Umbilical cord (tissue), 2 donors: ENCODE data around the gene SETMAR. TPM values are rescaled to one million over a fixed set of nuclear protein-coding genes. Genes with fewer than 3 reads are reported as not detected.
"Not testable (repeated sequence)": the region's sequence is repeated elsewhere in the genome, so short reads cannot be mapped to it uniquely, and the experiment has no call there.

Experiments
- DNase-seq: peaks from one replicate; pipeline ENCODE4 v3.0.0-alpha.2; 2015; ENCODE audit warnings: low spot score
- total RNA-seq: library from RNA; depleted of rRNA; stranded (reverse); fragments of >200 nt; gene quantifications from one replicate; pipeline ENCODE4 v1.2.3, GENCODE V29; 2014; ENCODE audit warnings: low replicate concordance; ENCODE audit not compliant: insufficient read depth

SETMAR gene
- total RNA-seq, result 42.4 TPM

GRCh38 chr3:4303187-4304123 is at the start of gene SETMAR:
Gene SETMAR (plus strand): TSS chr3:4303369. CDS start chr3:4303371, 2 bp downstream.
- DNase-seq, result peak; percentile 93

DNA sequence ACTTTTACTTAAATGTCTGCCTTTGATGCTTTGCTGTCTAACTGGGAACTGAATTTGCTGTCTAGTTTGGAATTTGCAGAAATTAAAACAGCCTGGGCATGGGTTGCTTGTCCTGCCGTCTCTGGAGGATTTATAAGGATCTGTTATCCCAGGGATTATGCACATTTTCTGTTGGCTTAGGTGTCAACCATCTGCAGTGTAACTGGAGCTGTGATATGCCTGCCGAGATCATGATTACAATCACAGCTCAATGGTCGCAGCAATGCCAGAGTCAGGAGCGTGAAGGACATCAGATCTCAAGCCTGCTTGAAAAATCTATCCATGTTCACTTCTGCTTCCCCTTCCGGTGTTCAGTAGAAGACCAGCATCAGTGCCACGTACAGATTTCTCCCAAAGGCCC is 41.8 kb upstream of the SETMAR start:
- no peak for DNase-seq

GRCh38 chr3:4264040-4264439 is 39.1 kb upstream of the SETMAR start:
- DNase-seq, result peak; percentile 18

- no peak for DNase-seq
Observed at GRCh38 chr3:4270720-4271119, 32.4 kb upstream of the SETMAR start.

DNA sequence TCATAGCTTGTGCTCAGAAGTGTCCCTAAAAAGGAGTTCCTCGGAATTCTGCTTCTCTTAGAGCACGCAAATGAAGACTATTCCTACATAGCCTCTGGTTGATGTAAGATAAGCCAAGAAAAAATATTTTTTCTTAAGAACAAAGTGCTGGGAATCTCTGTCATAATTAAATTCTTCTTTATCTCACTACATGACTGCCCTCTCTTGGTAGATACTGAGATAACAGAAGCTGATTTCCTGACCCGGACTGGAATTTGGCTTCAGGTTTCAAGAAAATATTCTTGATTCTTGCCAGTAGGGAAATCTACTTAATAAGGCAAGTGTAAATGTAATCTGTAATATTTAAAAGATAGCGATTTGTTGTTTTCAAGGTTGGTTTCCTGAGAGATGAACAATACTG is 31.3 kb upstream of the SETMAR start:
- DNase-seq, result peak; percentile 71

GRCh38 chr3:4279516-4280105 is 23.6 kb upstream of the SETMAR start:
- DNase-seq, result no peak

DNA sequence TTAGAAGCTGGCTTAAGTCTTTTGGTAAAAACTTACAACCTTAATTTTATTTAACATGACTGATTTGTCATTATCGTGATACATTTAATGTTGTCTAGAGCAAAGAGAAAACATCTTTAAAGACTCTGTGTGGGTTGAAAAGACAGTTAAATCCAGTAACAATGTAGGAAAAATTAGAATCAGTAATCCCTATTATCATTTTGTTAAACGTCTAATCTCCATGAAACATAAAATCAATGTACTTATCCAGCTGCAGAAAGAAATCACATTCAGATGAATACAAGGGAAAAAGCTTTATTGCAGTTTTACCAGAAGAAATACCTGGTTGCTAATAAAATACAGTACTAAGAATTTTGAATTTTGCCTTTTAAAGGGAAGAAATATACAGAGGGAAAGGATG is 21.2 kb upstream of the SETMAR start:
- no peak for DNase-seq

DNA sequence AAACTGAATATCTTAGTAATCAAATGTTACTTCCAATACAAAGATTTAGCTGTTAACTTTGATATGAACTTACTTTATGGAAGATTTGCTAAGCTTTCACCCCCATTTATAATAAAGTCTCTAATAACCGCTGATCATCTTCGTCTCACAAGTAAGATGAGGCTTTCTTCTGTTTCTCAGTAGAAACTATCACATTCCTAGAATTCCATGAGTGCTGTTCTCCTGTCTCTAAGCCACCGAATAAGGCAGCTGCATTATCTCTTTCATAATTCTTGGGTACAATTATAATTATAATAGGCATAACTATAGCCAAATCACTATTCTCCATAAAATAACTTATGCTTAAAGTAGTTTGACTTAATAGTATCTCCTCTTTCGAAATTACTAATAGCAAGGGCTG is 18.3 kb upstream of the SETMAR start:
- DNase-seq, result no peak

DNA sequence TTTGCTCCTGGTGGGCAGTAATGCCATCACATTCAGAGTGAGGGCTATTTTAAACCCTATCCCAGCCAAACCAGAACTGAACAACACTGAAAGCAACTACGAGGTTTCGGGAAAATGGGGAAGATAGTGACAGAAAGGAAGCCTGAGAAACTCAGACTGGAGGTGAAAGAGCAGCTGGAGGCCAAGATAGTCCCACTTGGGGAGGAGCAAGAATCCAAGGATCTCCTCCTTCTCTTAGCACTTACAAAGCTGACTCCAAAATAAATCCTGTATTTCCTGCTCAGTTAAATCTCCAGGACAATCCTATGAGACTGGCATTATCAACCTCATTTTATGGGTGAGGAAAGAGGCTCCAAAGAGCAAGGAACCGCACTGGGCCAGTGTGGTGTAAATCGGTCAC is 14.1 kb upstream of the SETMAR start:
- DNase-seq, result no peak

DNA sequence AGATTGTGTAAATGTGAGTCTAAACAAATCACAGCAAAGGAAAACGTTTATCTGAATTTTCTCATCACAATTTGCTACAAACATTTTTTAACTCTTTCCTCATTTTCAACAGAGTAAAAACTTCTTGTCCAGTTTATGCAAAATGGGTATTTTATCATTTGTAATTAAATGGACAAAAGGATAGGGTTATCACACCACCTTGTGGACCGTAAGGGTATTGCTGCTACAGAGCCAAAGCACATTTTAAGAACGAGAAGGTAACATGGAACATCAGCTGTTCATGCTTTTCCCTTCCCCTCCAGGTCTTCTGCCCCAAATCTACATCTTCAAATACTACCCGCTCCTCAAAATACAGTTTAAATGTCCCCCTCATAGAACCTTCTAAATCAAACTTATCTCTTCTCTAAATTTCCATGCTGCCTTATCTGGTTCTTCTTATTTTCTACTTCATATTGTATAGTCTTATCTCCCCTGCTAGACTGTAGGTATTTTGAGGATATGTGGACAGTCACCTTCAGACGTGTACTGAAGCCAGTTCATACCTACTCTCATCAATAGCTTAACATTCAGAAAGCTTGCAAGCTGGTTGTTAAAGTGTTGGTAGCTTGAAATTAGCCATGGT is 12.8 kb upstream of the SETMAR start:
- peak; percentile 26 for DNase-seq

GRCh38 chr3:4292301-4292700 is 10.9 kb upstream of the SETMAR start:
- no peak for DNase-seq

GRCh38 chr3:4294616-4295327 is 8.4 kb upstream of the SETMAR start:
- DNase-seq, result no peak

DNA sequence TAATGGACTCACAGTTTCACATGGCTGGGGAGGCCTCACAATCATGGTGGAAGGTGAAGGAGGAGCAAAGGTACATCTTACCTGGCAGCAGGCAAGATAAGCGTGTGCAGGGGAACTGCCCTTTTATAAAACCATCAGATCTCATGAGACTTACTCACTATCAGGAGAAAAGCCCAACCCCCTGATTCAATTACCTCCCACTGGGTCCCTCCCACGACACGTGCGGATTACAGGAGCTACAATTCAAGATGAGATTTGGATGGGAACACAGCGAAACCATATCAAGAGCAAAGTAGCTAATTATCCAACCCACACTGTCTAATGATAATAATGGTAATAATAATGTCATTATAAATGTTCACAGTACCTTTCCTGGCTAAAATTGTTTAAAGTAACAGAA is 6.7 kb upstream of the SETMAR start:
- not testable (repeated sequence) for DNase-seq

GRCh38 chr3:4297486-4297885 is 5.7 kb upstream of the SETMAR start:
- peak; percentile 35 for DNase-seq

DNA sequence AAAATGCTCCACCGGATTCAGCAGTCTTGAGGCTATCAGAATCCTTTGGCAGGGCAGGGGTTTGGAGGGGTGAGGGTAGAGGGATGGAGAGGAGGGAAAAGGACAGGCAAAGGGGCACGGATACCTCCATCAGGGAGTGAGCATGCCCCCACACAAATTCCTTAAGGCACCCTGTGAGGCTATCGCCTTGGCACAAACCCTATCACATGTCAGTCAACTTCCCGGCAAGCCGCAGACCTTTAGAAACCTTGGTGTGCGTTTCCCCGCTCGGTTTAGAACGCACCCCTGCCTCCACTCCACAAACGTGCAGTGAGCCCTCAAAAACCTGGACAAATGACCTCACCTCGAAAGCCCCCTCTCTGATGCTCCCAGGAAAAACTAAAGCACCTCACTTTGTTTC is 422 bp upstream of the SETMAR start:
- no peak for DNase-seq

DNA sequence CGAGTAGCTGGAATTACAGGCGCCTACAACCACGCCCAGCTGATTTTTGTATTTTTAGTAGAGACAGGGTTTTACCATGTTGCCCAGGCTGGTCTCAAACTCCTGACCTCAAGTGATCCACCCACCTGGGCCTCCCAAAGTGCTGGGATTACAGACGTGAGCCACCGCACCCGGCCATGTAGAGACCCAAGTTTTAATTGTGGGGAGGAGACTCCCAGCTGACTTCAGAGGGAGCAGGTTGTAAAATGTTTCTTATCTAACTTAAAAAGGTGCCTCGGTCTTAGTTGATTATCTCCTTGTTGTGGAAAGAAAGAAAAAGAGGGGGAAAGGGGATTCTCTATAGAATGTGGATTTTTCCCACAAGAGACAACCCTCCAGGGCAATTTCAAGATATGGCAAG is 2.0 kb downstream of the SETMAR start:
- not testable (repeated sequence) for DNase-seq

DNA sequence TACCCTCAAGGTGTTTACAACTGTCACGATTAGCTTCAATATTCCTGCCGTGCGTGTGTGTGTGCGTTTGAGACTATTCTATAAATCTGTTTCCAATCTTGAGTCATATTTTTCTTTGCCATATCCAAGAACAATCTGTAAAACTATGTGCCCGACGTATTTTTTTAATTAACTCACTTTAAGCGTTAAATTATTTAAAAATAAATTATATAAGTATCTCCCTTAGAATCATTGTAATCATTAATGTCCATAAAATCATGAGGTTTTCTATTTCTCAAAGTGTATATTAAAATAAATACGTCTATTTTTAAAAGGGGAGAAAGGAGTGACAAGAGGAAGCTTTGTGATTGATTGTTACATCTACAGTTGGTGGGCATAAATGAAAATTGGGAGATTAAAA is 2.9 kb downstream of the SETMAR start:
- no peak for DNase-seq

- DNase-seq, result peak; percentile 86
Observed at GRCh38 chr3:4306860-4307259, 3.7 kb downstream of the SETMAR start.

DNA sequence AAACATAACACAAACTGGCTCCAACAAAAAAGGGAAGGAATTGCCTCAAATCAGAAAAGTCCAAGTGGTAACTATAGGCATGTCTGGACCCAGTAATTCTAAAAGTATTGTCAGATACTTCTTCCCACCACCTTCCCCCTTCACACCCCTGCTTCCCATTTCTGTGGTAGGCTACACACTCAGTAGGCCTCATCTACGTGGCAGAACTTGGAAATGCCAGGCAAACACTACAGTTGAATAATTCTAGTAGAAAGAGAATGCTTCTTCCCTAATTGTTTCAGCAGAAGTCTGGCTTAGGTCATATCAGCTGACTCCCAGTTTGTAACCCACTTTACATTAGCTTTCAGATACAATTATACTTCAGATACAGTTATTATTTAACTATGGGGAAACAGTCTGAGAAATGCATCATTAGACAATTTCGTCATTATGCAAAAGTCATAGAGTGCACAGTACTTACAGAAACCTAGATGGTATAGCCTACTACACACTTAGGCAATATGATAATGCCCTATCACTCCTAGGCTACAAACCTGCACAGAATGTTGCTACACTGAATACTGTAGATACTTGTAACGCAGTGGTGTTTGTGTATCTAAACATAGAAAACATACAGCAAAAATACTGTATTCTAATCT is 6.4 kb downstream of the SETMAR start:
- no peak for DNase-seq

DNA sequence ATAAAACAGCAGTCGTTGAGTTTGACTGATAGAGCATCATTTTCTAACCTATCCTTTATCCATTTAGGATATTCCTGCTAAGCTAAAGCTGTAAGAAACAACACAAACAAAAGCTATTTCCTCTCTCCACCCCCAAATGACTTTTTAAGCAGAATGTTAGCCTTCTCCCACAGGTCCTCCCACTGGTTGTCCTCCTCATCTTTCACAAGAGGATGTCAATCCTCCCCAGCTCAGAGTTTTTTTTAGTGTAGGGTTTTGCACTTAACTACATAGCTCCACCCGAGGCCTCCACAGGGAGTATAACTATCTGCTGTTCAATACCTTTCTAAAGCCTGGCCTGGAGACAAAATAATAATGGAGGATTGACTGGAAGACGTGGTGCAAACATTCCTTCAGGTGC is 7.8 kb downstream of the SETMAR start:
- no peak for DNase-seq

- no peak for DNase-seq
Observed at GRCh38 chr3:4311496-4311895, 8.3 kb downstream of the SETMAR start.
